GM12878 (cell line): ENCODE results near the gene GNAZ. TPM values are rescaled to one million over a fixed set of nuclear protein-coding genes. Genes with fewer than 3 reads are reported as not detected.

Source experiments
- ATAC-seq: fragments of 200-7000 bp; cut with Tn5 transposase; 3 replicates; pipeline ENCODE4 v1.9.1; 2020; ENCODE audit warnings: mild to moderate bottlenecking, moderate library complexity
- BruUV-seq: library from RNA; stranded (reverse); fragments of 400-500 nt; replicated peaks from 2 replicates; lab custom pipeline; 2021; lab: Mats Ljungman, UMichigan
- CTCF ChIA-PET: fragments of 300-600 bp; sonication (Branson Sonifier 250); formaldehyde crosslinking; extraction: SDS; loops from one replicate; lab custom pipeline; 2021; ENCODE audit warnings: inconsistent platforms; lab: Yijun Ruan, JAX
- POLR2A ChIA-PET: fragments of 350-600 bp; formaldehyde crosslinking; extraction: SDS; loops from one replicate; lab custom pipeline; 2021; ENCODE audit warnings: inconsistent platforms; lab: Charles Lee
- RAD21 ChIA-PET: fragments of 300-600 bp; sonication (Branson Sonifier 250); formaldehyde crosslinking; loops from one replicate; lab custom pipeline; 2023; ENCODE audit warnings: antibody characterized with exemption; ENCODE audit not compliant: unreplicated experiment; lab: Charles Lee
- SMC1A ChIA-PET: fragments of 300-600 bp; sonication (Branson Sonifier 250); formaldehyde crosslinking; loops from one replicate; lab custom pipeline; 2023; ENCODE audit not compliant: unreplicated experiment, uncharacterized antibody; lab: Charles Lee
- DNase-seq: peaks from one replicate; pipeline ENCODE4 v3.0.0-alpha.2; 2011; ENCODE audit warnings: low read depth, low spot score
- FAIRE-seq: peaks from 3 replicates; lab custom pipeline; 2011; peaks lifted over from hg19 to GRCh38; lab: Jason Lieb, UNC
- H2AFZ ChIP-seq: 2 replicates; pipeline ENCODE4 v1.6.0; 2011; ENCODE audit warnings: low read depth, low read length, control low read depth; ENCODE audit not compliant: control insufficient read depth
- H3K27ac ChIP-seq: 2 replicates; pipeline ENCODE4 v1.5.1; 2011; ENCODE audit warnings: control low read depth; ENCODE audit not compliant: control insufficient read depth, insufficient read depth
- H3K27me3 ChIP-seq, 2 experiments: replicated peaks in 1 of 2; 2 replicates each; pipeline versions ENCODE4 v1.6.0 to v1.6.1; 2011; ENCODE audit warnings: low read length in 1 of 2; ENCODE audit not compliant: control insufficient read depth in 2 of 2, insufficient read depth in 2 of 2
- H3K36me3 ChIP-seq, 2 experiments: 2 replicates each; pipeline ENCODE4 v1.5.1; 2011; ENCODE audit warnings: low read length in 1 of 2; ENCODE audit not compliant: control insufficient read depth in 2 of 2, insufficient read depth in 2 of 2
- H3K4me1 ChIP-seq: 2 replicates; pipeline ENCODE4 v1.6.1; 2011; ENCODE audit warnings: mild to moderate bottlenecking, low read length, moderate library complexity, mixed read lengths; ENCODE audit not compliant: control insufficient read depth, insufficient read depth
- H3K4me2 ChIP-seq: 2 replicates; pipeline ENCODE4 v1.6.0; 2011; ENCODE audit warnings: control low read depth; ENCODE audit not compliant: control insufficient read depth, insufficient read depth
- H3K4me3 ChIP-seq: fragments of 200-600 bp; sonication (generic); 2 replicates; pipeline ENCODE4 v1.5.1; 2016
- H3K79me2 ChIP-seq: 2 replicates; pipeline ENCODE4 v1.6.0; 2011; ENCODE audit warnings: low read length; ENCODE audit not compliant: control insufficient read depth, insufficient read depth
- H3K9ac ChIP-seq: 2 replicates; pipeline ENCODE4 v1.8.0; 2011; ENCODE audit warnings: low read length, control low read depth, mixed read lengths; ENCODE audit not compliant: control insufficient read depth, insufficient read depth
- H3K9me3 ChIP-seq: replicated peaks from 3 replicates; pipeline ENCODE4 v1.5.1; 2011; ENCODE audit warnings: mild to moderate bottlenecking, low read length; ENCODE audit not compliant: control insufficient read depth, insufficient read depth
- H4K20me1 ChIP-seq: 2 replicates; pipeline ENCODE4 v1.6.0; 2011; ENCODE audit not compliant: control insufficient read depth, insufficient read depth
- HDAC2 ChIP-seq: fragments of 200-600 bp; sonication (generic); IDR thresholded peaks from 2 replicates; pipeline ENCODE4 v1.6.1; 2017
- IRF5 ChIP-seq: fragments of 450-650 bp; IDR thresholded peaks from 2 replicates; pipeline ENCODE4 v1.6.1; 2017; ENCODE audit warnings: borderline replicate concordance
- KLF5 ChIP-seq: fragments of 450-650 bp; IDR thresholded peaks from 2 replicates; pipeline ENCODE4 v1.6.1; 2014; ENCODE audit warnings: mild to moderate bottlenecking; ENCODE audit not compliant: partially characterized antibody
- MYB ChIP-seq: fragments of 150-350 bp; IDR thresholded peaks from 2 replicates; pipeline ENCODE4 v1.6.1; 2014; ENCODE audit warnings: mild to moderate bottlenecking, low read depth, low read length, borderline replicate concordance
- PKNOX1 ChIP-seq: fragments of 450-650 bp; IDR thresholded peaks from 2 replicates; pipeline ENCODE4 v1.6.1; 2016; ENCODE audit warnings: mild to moderate bottlenecking
- RBBP5 ChIP-seq: fragments of 200-600 bp; sonication (generic); conservative IDR thresholded peaks from 2 replicates; pipeline ENCODE4 v1.6.1; 2016
- WGBS: methylation state at CpG from one replicate; pipeline ENCODE4 v1.1.6; 2016; ENCODE audit warnings: low lambda C conversion rate; ENCODE audit not compliant: insufficient replicate concordance, insufficient coverage; ENCODE audit errors: missing lambda C conversion rate; 5-methylcytosine and 5-hydroxymethylcytosine counted together
- in situ Hi-C: fragments of 300-500 bp; cut with MboI; formaldehyde crosslinking; loops from 9 replicates; pipeline ENCODE4 v1.14.3; 2018; ENCODE audit warnings: mixed read lengths
- intact Hi-C: fragments of 100-400 bp; cut with micrococcal nuclease; formaldehyde crosslinking; loops from one replicate; pipeline ENCODE4 v1.14.2; 2022; ENCODE audit not compliant: unreplicated experiment
- polyA plus RNA-seq, 11 experiments: library from polyadenylated mRNA; depleted of rRNA in 4 of 11; unstranded in 6 of 11; stranded (reverse) in 5 of 11; fragments of >200 nt; fragmentation: Nextera tagmentation in 4 of 11; fragmentation: Illumina TruSeq in 1 of 11; extraction: Ambion mirVana in 4 of 11; extraction: Trizol in 1 of 11; gene quantifications; 1 replicate in 1 of 11; 2 replicates in 10 of 11; pipeline versions ENCODE4 v1.2.1 to v1.2.3, GENCODE V29; 2011 to 2016; ENCODE audit warnings: inconsistent platforms in 2 of 11, missing spikeins in 2 of 11, low read depth in 1 of 11
- total RNA-seq, 4 experiments: library from RNA; depleted of rRNA in 3 of 4; stranded (reverse); fragments of >200 nt in 3 of 4; fragmentation: Illumina TruSeq in 1 of 4; extraction: Trizol in 1 of 4; gene quantifications; 2 replicates each; pipeline versions ENCODE4 v1.2.1 to v1.2.3, GENCODE V29; 2013 to 2021

The GNAZ gene
- total and polyA plus RNA-seq, 10 of the 15 experiments (the other 5 are each of a cell fraction or from before 2014, with no cell fraction given): 0.09 to 1.0 (median 0.44) TPM; not detected in 1

GRCh38 chr22:23100124-23100801 lies 29.9 kb downstream of the GNAZ start:
- no peaks in the 10 kb centered on the region for H4K20me1 ChIP-seq
- no peak overlapping the region for H3K4me3 ChIP-seq
- no peak for DNase-seq
- H3K9me3 ChIP-seq: no peaks in the 10 kb centered on the region
- RAD21 ChIA-PET: no interaction called here
- no peaks in the 10 kb centered on the region for H3K79me2 ChIP-seq
- WGBS: 47% methylated on average over 7 of the region's 7 CpGs
- intact Hi-C loops: no loop called here
- TF ChIP-seq MYB: no peak
- TF ChIP-seq RBBP5: no peak
- no peak for TF ChIP-seq IRF5
- no peak for TF ChIP-seq HDAC2
- no peak for TF ChIP-seq KLF5
- TF ChIP-seq PKNOX1: no peak
- no peak overlapping the region for H3K4me2 ChIP-seq
- H3K27me3 ChIP-seq: no peaks in the 10 kb centered on the region
- FAIRE-seq: no peak
- H3K4me1 ChIP-seq: no peaks in the 10 kb centered on the region
- H3K36me3 ChIP-seq: no peaks in the 10 kb centered on the region
- no peak overlapping the region for H3K27ac ChIP-seq
- ATAC-seq: no peak
- H2AFZ ChIP-seq: no peak overlapping the region
- no TSS peak for BruUV-seq
- POLR2A ChIA-PET: interaction anchor here (0.6 kb wide), 1 partner anchor 63 kb away, joined by 3 read pairs; no protein-coding TSS in a partner anchor
- no peak overlapping the region for H3K9ac ChIP-seq
- SMC1A ChIA-PET: no interaction called here
- in situ Hi-C loops: no loop called here
- CTCF ChIA-PET: interaction anchor here (0.7 kb wide), 1 partner anchor 143 kb away, joined by 3 read pairs; no protein-coding TSS in a partner anchor
